HepG2 (cell line): ENCODE results near the gene PSMD4. TPM values are rescaled to one million over a fixed set of nuclear protein-coding genes. Genes with fewer than 3 reads are reported as not detected.

Experiments used
- ATAC-seq: fragments of 200-7000 bp; cut with Tn5 transposase; 3 replicates; pipeline ENCODE4 v1.9.1; 2020; ENCODE audit warnings: mild to moderate bottlenecking, moderate library complexity
- BruUV-seq: library from RNA; stranded (reverse); fragments of 400-500 nt; replicated peaks from 2 replicates; lab custom pipeline; 2021; lab: Mats Ljungman, UMichigan
- CTCF ChIA-PET: fragments of 300-600 bp; formaldehyde crosslinking; extraction: SDS; loops from one replicate; lab custom pipeline; 2021; ENCODE audit warnings: low total read pairs, inconsistent platforms, low intra/inter-chr PET ratio; lab: Yijun Ruan, JAX
- POLR2A ChIA-PET: fragments of 350-600 bp; sonication (Branson Sonifier 250); formaldehyde crosslinking; loops from one replicate; lab custom pipeline; 2020; ENCODE audit warnings: antibody characterized with exemption, inconsistent platforms; lab: Yijun Ruan, JAX
- DNase-seq: peaks from one replicate; pipeline ENCODE4 v3.0.0-alpha.2; 2015; ENCODE audit warnings: low spot score
- FAIRE-seq: peaks from 3 replicates; lab custom pipeline; 2011; peaks lifted over from hg19 to GRCh38; lab: Jason Lieb, UNC
- H2AFZ ChIP-seq: one replicate; pipeline ENCODE4 v1.6.1; 2011; ENCODE audit warnings: low read length, inconsistent platforms
- H3K27ac ChIP-seq: fragments of 300-600 bp; 3 replicates; pipeline ENCODE4 v1.8.0; 2011; ENCODE audit warnings: mixed run types, mild to moderate bottlenecking, mixed read lengths, low read length, inconsistent platforms; ENCODE audit not compliant: insufficient read depth; ENCODE audit errors: extremely low read length
- H3K27me3 ChIP-seq, 2 experiments: fragments of 200-600 bp in 1 of 2; 2 replicates in 1 of 2; 3 replicates in 1 of 2; pipeline versions ENCODE4 v1.6.0 to v1.8.0; 2011; ENCODE audit warnings: low read length in 2 of 2, mild to moderate bottlenecking in 2 of 2, moderate library complexity in 2 of 2, inconsistent platforms in 1 of 2; ENCODE audit not compliant: insufficient read depth in 2 of 2, control insufficient read depth in 1 of 2
- H3K36me3 ChIP-seq, 2 experiments: fragments of 200-600 bp in 1 of 2; replicated peaks in 1 of 2; 2 replicates in 1 of 2; 3 replicates in 1 of 2; pipeline versions ENCODE4 v1.5.1 to v1.8.0; 2011; ENCODE audit warnings: low read length in 2 of 2, inconsistent platforms in 1 of 2; ENCODE audit not compliant: insufficient read depth in 2 of 2, control insufficient read depth in 1 of 2
- H3K4me1 ChIP-seq: 2 replicates; pipeline ENCODE4 v1.5.1; 2012; ENCODE audit warnings: low read length, inconsistent platforms; ENCODE audit not compliant: insufficient read depth
- H3K4me2 ChIP-seq: 2 replicates; pipeline ENCODE4 v1.6.0; 2011; ENCODE audit warnings: low read depth, low read length, inconsistent platforms
- H3K4me3 ChIP-seq, 3 experiments: fragments of 200-600 bp in 1 of 3; sonication (generic), shearing (Covaris generic) in 1 of 3; replicated peaks in 1 of 3; 2 replicates each; pipeline ENCODE4 v1.5.1; 2011 to 2016; ENCODE audit warnings: low read length in 3 of 3, inconsistent platforms in 2 of 3, low read depth in 2 of 3, mild to moderate bottlenecking in 2 of 3, control low read depth in 1 of 3, mixed read lengths in 1 of 3; ENCODE audit not compliant: insufficient read depth in 1 of 3
- H3K79me2 ChIP-seq: one replicate; pipeline ENCODE4 v1.6.1; 2011; ENCODE audit warnings: low read length, inconsistent platforms; ENCODE audit not compliant: insufficient read depth
- H3K9ac ChIP-seq: 2 replicates; pipeline ENCODE4 v1.6.0; 2011; ENCODE audit warnings: mild to moderate bottlenecking, low read depth, low read length, inconsistent platforms; ENCODE audit not compliant: insufficient read depth
- H3K9me3 ChIP-seq: 2 replicates; pipeline ENCODE4 v1.5.1; 2012; ENCODE audit warnings: mild to moderate bottlenecking, low read length
- H4K20me1 ChIP-seq: 2 replicates; pipeline ENCODE4 v1.6.0; 2011; ENCODE audit warnings: inconsistent platforms, mild to moderate bottlenecking, low read length, moderate library complexity; ENCODE audit not compliant: insufficient read depth
- GPN1 ChIP-seq: sonication (generic); formaldehyde crosslinking; IDR thresholded peaks from 2 replicates; pipeline ENCODE4 v1.5.1; 2020; ENCODE audit warnings: missing genetic modification reagents, borderline replicate concordance
- IKZF4 ChIP-seq: sonication (generic); formaldehyde crosslinking; IDR thresholded peaks from 2 replicates; pipeline ENCODE4 v1.5.1; 2020; ENCODE audit warnings: borderline replicate concordance, mild to moderate bottlenecking, low read depth, missing genetic modification reagents; ENCODE audit errors: not compliant biosample characterization
- IRF1 ChIP-seq: sonication (generic); formaldehyde crosslinking; IDR thresholded peaks from 2 replicates; pipeline ENCODE4 v1.4.0; 2020; ENCODE audit warnings: low read depth, mild to moderate bottlenecking, missing genetic modification reagents
- IRF9 ChIP-seq: sonication (generic); formaldehyde crosslinking; IDR thresholded peaks from 2 replicates; pipeline ENCODE4 v1.8.0; 2022; ENCODE audit warnings: missing genetic modification reagents, mild to moderate bottlenecking, borderline replicate concordance
- RCOR2 ChIP-seq: IDR thresholded peaks from 2 replicates; pipeline ENCODE4 v1.6.1; 2016; ENCODE audit warnings: missing biosample characterization, missing genetic modification reagents
- THAP11 ChIP-seq: IDR thresholded peaks from 2 replicates; pipeline ENCODE4 v1.6.1; 2016; ENCODE audit warnings: missing biosample characterization, missing genetic modification reagents
- ZEB1 ChIP-seq: IDR thresholded peaks from 2 replicates; pipeline ENCODE4 v1.6.1; 2012; ENCODE audit warnings: mild to moderate bottlenecking, low read depth, inconsistent platforms; ENCODE audit not compliant: insufficient replicate concordance
- ZNF597 ChIP-seq: sonication (generic); formaldehyde crosslinking; IDR thresholded peaks from 2 replicates; pipeline ENCODE4 v1.5.0; 2020; ENCODE audit warnings: missing genetic modification reagents
- ZNF646 ChIP-seq: sonication (generic); formaldehyde crosslinking; IDR thresholded peaks from 2 replicates; pipeline ENCODE4 v1.9.0; 2021; ENCODE audit warnings: mild to moderate bottlenecking, missing genetic modification reagents
- ZNF878 ChIP-seq: sonication (generic); formaldehyde crosslinking; IDR thresholded peaks from 2 replicates; pipeline ENCODE4 v1.8.1; 2023; ENCODE audit warnings: mild to moderate bottlenecking, missing genetic modification reagents, moderate library complexity
- ZSCAN21 ChIP-seq: sonication (generic); formaldehyde crosslinking; IDR thresholded peaks from 2 replicates; pipeline ENCODE4 v1.8.0; 2022; ENCODE audit warnings: mild to moderate bottlenecking, missing genetic modification reagents, moderate library complexity, borderline replicate concordance
- WGBS: methylation state at CpG from one replicate; pipeline ENCODE4 v1.1.6; 2017; ENCODE audit warnings: low lambda C conversion rate; 5-methylcytosine and 5-hydroxymethylcytosine counted together
- in situ Hi-C: cut with HindIII; loops from 2 replicates; pipeline ENCODE4 v1.10.0; 2017; ENCODE audit warnings: low pct_unique_long_range_greater_than_20kb; ENCODE audit not compliant: extremely low pct_ligation_motif_present
- intact Hi-C: fragments of 100-400 bp; cut with micrococcal nuclease; formaldehyde crosslinking; loops from one replicate; pipeline ENCODE4 v1.10.0; 2022; ENCODE audit not compliant: unreplicated experiment
- polyA plus RNA-seq, 8 experiments: library from polyadenylated mRNA; depleted of rRNA in 3 of 8; stranded (reverse) in 7 of 8; unstranded in 1 of 8; fragments of >200 nt; fragmentation: Illumina TruSeq in 4 of 8; extraction: Trizol in 4 of 8; gene quantifications; 2 replicates each; pipeline versions ENCODE4 v1.2.1 to v1.2.3, GENCODE V29; 2011 to 2016; ENCODE audit warnings: low read depth in 4 of 8, missing spikeins in 1 of 8, mixed read lengths in 1 of 8; ENCODE audit not compliant: insufficient read depth in 1 of 8
- total RNA-seq, 5 experiments: library from RNA; depleted of rRNA; stranded (reverse); fragments of >200 nt; fragmentation: Illumina TruSeq; extraction: Trizol; gene quantifications; 2 replicates each; pipeline ENCODE4 v1.2.3, GENCODE V29; 2016; ENCODE audit warnings: low read depth in 1 of 5

The PSMD4 gene
- total and polyA plus RNA-seq, 2 of the 13 experiments (the other 11 are each of a cell fraction or from before 2014, with no cell fraction given), result 194 to 243 TPM

GRCh38 chr1:151267760-151268159, 13.2 kb downstream of the PSMD4 start:
- DNase-seq, result no peak
- no peak overlapping the region for H2AFZ ChIP-seq
- TF ChIP-seq IRF1 (CRISPR knock-in tag) (no peak), THAP11 (no peak), IKZF4 (CRISPR knock-in tag) (no peak), RCOR2 (CRISPR knock-in tag) (no peak), ZNF878 (CRISPR knock-in tag) (no peak), ZNF646 (CRISPR knock-in tag) (no peak), ZSCAN21 (no peak), ZNF597 (CRISPR knock-in tag) (no peak), ZEB1 (no peak), IRF9 (CRISPR knock-in tag) (no peak), GPN1 (CRISPR knock-in tag) (no peak)
- TF ChIP-seq, all 625 proteins: peak for 0
- Histone ChIP-seq H3K9me3 (no peaks in the 10 kb centered on the region), H3K4me3 (no peak overlapping the region), H3K36me3 (peaks cover 12 to 37% of the 10 kb centered on the region in 2 experiments), H4K20me1 (no peaks in the 10 kb centered on the region), H3K9ac (no peak overlapping the region), H3K79me2 (peaks cover 2% of the 10 kb centered on the region), H3K27ac (no peak overlapping the region), H3K4me2 (no peak overlapping the region), H3K4me1 (peaks cover 26% of the 10 kb centered on the region), H3K27me3 (no peaks in the 10 kb centered on the region)
- WGBS, result 89% methylated on average over 4 of the region's 4 CpGs
- intact Hi-C loops (no loop called here), in situ Hi-C loops (no loop called here)
- ATAC-seq (no peak), FAIRE-seq (no peak)
- CTCF ChIA-PET, result no interaction called here
- no TSS peak for BruUV-seq
- POLR2A ChIA-PET, result interaction anchor here (1.5 to 6.9 kb wide), 3 partner anchors 13 to 14 kb away, joined by 3 to 67 read pairs (median 11); partner anchors contain the start of genes PSMD4 and ZNF687
